GM11168 (cell line): ENCODE results near the gene CMIP.

ENCODE experiments used
- in situ Hi-C: fragments of 300-500 bp; cut with MboI; formaldehyde crosslinking; loops from one replicate; pipeline ENCODE4 v1.12.0; 2022; ENCODE audit warnings: low sequenced_read_pairs; ENCODE audit not compliant: unreplicated experiment

The CMIP gene

GRCh38 chr16:81590714-81591544, 146.3 kb downstream of the CMIP start:
- in situ Hi-C loops, result no loop called here

GRCh38 chr16:81591545-81591870, 146.9 kb downstream of the CMIP start:
- in situ Hi-C loops, result no loop called here

GRCh38 chr16:81592353-81592866, 147.8 kb downstream of the CMIP start:
- in situ Hi-C loops, result no loop called here

GRCh38 chr16:81593481-81593880, 148.9 kb downstream of the CMIP start:
- in situ Hi-C loops, result no loop called here

- in situ Hi-C loops, result no loop called here
These were observed 151.2 kb downstream of the CMIP start for GRCh38 chr16:81595629-81596292.

GRCh38 chr16:81597079-81597658, 152.6 kb downstream of the CMIP start:
- in situ Hi-C loops, result no loop called here

- in situ Hi-C loops, result no loop called here
These were observed 153.5 kb downstream of the CMIP start for GRCh38 chr16:81598083-81598482.

- in situ Hi-C loops, result no loop called here
These were observed 154.6 kb downstream of the CMIP start for GRCh38 chr16:81599034-81599744.

- in situ Hi-C loops, result no loop called here
These were observed 155.7 kb downstream of the CMIP start for GRCh38 chr16:81600275-81600674.

GRCh38 chr16:81601008-81601428, 156.4 kb downstream of the CMIP start:
- in situ Hi-C loops, result no loop called here

- in situ Hi-C loops, result no loop called here
These were observed 157.1 kb downstream of the CMIP start for GRCh38 chr16:81601601-81602255.

GRCh38 chr16:81602256-81602776, 157.7 kb downstream of the CMIP start:
- in situ Hi-C loops, result no loop called here

GRCh38 chr16:81602792-81603191, 158.2 kb downstream of the CMIP start:
- in situ Hi-C loops, result no loop called here

- in situ Hi-C loops, result no loop called here
These were observed 160.4 kb downstream of the CMIP start for GRCh38 chr16:81604960-81605383.

GRCh38 chr16:81606039-81606438, 161.4 kb downstream of the CMIP start:
- in situ Hi-C loops, result no loop called here

GRCh38 chr16:81607006-81607405, 162.4 kb downstream of the CMIP start:
- in situ Hi-C loops, result no loop called here

GRCh38 chr16:81607805-81608522, 163.4 kb downstream of the CMIP start:
- in situ Hi-C loops, result no loop called here

- in situ Hi-C loops, result no loop called here
These were observed 164.1 kb downstream of the CMIP start for GRCh38 chr16:81608523-81609209.
